Measurements from ENCODE around the gene GBF1. TPM values are rescaled to one million over a fixed set of nuclear protein-coding genes. Genes with fewer than 3 reads are reported as not detected.
"Not testable (repeated sequence)": the region's sequence is repeated elsewhere in the genome, so short reads cannot be mapped to it uniquely, and the experiment has no call there.

Gene GBF1
- total RNA-seq, 1 donor from 2014 or later: 52.8 TPM

DNA sequence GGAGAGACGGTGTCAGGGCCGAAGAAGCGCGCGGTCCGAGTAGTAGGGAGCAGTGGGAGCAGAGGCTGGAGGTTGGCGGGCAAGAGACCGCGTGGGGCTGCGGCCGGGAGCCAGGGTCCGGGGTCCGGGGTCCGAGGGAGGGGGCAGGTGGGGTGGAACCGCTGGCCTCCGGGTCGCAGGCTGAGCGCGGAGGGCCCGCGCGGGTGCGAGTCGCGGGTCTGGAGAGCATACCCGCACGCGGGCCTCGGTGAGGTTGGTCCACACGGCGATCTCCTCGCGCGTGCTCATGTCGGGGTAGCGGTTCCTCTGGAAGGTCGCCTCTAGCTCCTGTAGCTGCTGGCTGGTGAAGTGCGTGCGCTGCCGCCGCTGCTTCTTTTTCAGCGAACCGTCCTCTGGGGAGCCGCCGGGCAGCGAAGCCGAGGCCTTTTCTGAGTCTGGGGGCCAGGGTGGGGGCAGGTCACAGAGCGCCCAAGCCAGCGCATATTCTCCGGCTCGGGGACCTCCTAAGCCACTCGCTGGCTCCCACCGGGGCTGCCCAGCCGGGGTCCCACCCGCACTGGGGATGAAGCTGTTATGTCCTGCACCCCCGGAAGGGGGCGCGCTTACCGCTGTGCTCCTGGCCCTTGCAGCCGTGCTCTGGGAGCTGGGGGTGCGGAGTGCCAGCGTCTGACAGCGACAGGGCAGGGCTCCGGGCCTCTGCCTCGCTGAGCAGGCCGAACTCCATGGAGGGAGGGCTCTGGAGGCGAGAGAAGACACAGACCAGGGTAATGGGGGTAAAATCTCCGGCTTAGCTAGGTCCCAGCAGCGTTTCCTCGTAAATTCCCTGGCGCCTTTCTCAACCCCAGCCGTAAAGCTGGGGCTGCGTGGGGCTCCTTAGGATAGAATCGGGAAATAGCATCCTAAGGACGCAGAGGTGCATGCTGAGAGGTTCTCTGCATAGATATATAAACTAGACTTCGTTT, 13.7 kb upstream of the GBF1 start:
- DNase-seq (ENCODE audit: low spot score): peak; percentile 13

DNA sequence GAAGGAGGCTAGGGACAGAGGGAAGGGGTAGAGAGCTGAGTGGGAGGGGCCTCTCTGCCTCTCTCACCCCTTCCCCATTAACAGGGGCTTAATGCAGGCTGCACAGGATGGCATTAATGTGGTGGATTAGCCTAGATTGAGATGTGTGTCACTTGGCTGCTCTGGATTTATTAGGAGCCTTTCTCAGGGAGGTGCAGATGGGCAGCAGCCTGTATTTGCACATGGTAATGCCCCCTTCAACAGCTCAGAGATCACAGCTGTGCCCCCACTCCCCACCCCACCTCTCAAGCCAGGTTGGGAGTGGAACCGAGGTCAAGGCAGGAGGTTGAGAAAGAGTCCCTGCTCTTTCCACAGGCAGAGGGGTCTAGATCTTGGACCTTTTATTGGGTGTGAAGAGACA, 11.3 kb upstream of the GBF1 start:
- DNase-seq (ENCODE audit: low spot score): no peak

DNA sequence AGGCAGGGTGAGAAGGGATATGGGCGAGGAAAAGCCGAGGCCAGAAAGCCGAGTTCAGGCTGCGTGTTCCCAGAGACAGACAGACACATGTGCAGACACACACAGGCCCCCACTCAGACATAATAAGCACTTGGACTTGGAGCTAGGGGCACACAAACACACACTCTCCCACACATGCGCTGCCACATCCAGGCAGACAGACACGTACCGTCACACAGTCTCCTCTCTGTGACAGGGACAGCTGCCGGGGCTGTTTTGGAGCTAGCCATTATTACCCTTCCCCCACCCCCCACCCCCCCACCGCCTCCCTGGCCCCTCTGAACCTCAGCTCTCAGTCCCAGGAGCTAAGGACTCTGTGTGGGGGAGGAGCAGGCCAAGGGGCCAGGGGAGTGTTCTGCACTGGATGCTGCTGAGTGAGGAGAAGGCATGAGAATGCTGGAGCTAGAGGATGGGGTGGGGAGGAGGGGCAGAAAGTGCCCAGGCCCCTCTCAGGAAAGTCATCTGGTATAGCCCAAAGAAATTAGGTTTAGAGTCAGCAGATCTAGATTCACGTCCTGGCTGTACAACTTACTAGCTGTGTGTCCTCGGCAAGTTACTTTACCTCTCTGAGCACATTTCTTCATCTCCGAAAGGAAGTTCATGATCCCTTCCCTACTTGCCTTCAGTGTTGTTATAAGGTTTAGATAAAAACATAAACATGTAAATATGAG, 10.3 kb upstream of the GBF1 start:
- DNase-seq (ENCODE audit: low spot score): no peak

DNA sequence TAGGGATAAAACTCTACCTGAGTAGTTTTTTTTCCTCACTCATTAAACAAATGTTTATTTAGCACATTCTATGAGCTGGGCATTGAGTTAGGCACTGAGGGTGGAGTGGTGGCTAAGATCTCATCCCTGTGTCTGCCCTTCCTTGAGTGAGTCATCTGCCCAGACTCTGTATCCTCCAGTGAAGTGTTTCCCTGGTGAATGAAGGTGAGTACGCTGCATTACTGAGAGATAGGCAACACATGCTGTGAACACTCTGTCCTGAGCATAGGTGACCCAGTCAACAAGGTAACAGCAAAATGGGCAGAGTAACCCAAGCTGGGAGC, 9.8 kb upstream of the GBF1 start:
- no peak for DNase-seq (ENCODE audit: low spot score)

DNA sequence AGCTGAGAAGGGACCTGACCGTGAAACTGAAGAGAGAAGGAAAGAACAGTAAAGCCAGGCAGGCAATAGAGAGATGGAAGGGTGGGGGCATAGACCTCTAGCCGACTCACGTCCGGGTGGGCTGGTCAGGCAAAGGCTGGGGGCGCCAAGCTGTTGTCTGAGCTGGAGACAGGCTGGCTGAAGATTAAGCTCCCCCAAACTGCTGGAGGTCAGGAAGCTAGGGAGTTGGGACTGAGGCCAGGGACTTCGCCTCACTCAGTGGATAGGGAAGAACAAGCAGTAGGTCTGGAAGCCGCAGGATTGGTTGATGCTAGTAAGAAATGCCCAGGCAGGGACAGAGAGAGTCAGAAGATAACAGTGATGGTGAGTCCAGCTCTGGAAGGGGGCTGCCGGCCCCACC, 9.3 kb upstream of the GBF1 start:
- DNase-seq (ENCODE audit: low spot score): no peak

DNA sequence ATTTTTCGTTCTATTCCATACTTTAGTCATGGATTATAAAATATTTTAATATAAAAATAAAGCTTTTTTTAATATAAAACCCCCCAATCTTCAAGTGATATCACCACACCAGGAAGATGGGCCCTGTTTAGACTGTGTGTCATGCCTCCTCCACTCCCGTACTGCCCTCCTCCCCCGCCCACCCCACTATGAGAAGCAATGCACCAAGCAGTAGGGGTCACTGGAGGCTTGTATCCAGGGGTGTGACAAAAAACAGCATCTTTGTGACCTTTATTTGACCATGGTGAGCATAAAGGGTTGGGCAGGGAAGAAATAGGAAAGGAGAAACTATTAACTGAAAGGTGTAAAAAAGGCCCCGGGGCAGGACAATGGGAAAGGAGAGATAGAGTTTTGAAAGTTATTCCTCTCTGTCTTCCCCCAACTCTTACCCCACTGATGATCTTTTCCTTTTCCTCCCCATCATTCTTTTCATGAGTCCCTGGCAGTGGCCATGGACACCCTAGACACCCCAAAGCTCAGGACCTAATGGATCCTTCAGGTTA, 7.5 kb upstream of the GBF1 start:
- no peak for DNase-seq (ENCODE audit: low spot score)

DNA sequence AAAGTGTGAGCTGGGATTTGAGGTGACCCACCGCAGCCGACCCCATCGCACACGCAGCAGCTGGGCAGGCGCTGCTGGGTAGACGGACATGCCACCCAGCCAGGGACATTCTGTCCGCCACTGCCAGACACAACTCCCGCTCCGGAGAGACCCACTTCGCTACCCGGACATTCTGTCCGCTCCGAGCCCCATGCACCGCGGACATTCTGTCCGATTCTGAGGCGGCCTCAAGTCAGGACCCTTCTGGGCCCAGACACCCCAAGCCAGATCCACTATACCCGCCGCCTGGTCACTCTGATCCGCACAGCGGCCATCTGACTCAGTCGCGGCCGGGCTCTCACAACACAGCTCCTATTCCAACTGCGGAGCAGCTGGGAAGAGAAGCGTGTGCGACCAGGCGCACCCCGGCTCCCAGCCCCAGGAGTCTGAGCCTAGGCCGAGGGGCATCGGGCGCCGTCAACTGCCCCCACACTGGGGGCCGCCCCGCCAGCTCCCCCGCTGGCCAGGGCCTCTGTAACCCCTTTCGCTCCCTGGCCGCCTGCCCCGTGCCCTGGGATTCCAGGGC, 4.8 kb upstream of the GBF1 start:
- DNase-seq (ENCODE audit: low spot score): no peak

DNA sequence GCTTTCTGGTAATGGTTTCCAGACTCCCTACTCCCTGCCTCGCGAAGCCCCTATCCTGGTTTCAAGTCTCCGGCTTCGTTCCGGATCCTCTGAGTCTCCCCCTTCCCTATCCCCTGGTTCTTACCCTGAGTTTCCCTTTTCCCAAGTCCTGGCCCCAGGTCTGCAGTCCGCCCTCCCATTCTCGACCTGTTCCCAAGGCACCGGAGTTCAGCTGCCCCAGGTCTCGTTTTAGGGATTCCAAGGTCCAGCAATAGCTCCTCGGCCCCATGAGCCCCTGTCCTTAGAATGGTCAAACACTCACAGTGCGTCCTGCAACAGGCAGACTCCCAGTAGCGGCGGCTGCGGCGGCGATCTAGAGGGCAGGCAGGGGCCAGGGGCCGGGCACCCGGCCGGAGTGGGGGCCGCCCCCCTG, 4.3 kb upstream of the GBF1 start:
- DNase-seq (ENCODE audit: low spot score): no peak

DNA sequence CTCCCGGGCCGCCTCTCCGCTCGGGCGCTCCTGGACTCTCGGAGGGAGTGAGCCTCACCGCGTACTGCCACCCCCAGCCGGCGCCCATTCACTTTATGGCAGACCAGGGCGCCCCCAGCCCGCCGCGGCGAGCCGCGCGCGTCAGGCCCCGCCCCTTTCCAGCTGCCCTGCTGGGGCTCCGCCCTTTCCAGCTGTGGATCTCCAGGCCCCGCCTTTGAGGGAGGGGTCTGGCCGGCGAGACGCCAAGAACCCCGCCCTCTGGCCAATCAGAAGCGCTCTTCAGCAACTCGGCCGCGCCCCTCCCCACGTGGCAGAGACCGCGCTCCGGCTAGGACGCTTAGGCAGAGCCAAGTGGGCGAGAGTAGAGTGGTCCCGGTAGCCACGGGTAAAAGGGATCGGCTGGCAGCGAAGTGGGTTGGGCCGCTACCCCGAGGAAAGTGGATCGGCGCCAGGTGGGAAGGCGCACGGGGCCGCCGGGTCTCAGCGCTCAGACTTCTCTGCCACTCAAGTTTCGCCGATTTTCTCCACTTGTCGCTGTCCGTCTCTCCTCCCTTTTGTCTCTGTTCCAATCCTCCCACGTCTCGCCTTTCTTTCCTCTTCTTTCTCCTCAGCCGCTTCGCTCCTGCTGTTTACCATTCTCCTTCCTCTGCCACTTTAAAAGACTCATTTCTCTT, 3.8 kb upstream of the GBF1 start, which contains the start of gene PITX3:
Gene PITX3 (minus strand): TSS at position 69 of the 674 bp plus-strand sequence. CDS start 9,432 bp downstream, outside the sequence.
- DNase-seq (ENCODE audit: low spot score): peak; percentile 89

DNA sequence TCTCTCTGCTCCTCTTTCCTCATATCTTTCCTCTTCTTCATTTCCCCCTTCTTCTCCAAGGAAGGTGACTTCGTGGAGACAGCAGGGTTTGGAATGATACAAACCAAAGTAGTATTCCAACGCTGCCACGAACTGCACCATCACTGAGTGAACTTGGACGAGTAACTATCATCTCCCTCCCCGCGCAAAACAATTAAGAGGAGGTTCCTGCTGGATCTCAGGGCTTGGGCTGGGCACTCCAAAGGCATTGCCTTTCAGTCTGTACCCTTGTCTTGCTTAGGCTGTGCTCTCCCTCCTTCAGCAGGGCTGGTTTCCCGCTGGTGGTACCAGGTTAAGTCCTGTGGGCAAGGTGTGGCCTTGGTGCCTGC, 3.2 kb upstream of the GBF1 start:
- DNase-seq (ENCODE audit: low spot score): no peak

DNA sequence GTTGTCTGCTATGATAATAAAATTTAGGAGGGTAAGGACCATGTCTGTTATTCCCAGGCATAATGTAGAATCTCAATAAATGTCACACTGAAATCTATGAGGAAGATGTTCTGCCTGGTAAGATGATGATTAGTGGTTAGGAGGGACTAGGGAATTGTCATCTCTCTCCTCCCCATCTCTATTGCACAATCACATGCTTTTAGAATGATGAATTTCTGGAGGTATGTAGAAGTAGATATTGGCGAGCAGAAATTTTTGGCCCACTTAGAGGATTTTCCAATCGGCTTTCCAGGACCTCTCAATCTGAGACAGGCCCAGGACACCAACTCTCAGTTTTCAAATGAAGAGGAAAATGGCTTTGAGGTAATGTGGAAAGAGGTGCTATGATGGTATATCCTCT, 2.0 kb upstream of the GBF1 start:
- DNase-seq (ENCODE audit: low spot score): no peak

DNA sequence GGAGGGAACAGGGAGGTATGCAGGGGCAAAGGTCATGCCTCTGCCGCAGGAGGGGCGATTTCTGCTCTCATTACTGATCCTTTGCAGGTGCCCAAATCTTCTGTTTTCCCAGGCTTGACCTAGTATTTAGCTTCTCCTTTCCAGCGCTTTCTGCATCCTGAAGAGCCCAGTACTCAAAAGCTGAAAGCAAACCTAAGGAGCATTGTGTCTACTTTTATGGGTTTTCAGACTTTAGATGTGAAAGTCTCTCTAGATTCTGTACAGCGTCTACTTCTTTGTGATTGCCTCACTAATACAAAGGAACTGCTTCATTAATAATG, 560 bp downstream of the GBF1 start:
- no peak for DNase-seq (ENCODE audit: low spot score)

DNA sequence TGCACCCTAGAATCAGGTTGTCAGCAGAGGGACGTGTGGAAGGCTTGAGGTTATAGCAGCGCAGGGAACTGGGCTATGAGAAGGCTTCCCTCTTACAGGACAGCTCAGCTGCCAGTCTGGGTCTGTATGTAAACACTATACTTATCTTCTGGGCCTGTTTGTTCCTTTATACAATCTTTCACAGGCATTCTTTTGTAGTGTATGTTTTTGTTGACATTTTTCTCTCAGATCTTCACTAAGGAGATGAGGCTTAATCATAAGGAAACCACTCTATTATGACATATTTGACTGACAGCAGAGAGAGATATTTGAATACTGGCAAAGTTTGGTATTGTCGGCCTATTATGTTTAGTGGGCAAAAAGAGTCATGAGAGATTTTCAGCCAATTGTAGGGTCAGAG, 929 bp downstream of the GBF1 start:
- no peak for DNase-seq (ENCODE audit: low spot score)

DNA sequence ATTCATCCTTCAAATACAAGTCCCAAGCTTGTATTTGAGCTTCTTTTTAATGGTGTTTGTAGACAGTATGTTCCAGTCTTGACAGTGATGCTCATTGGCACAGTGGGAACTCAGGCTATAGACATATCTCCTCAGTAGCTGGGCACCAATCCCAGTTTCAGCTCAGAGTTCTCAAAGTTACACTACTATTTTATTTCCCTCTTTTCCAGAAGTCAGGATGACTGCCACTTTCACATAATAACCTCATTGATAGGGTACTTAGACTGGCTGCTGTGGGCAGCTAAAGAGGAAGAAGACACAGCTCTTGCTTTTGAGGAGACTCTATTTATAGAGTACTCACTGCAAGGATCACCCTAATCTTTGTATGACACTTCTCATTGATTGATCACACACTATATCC, 2.4 kb downstream of the GBF1 start:
- DNase-seq (ENCODE audit: low spot score): no peak

DNA sequence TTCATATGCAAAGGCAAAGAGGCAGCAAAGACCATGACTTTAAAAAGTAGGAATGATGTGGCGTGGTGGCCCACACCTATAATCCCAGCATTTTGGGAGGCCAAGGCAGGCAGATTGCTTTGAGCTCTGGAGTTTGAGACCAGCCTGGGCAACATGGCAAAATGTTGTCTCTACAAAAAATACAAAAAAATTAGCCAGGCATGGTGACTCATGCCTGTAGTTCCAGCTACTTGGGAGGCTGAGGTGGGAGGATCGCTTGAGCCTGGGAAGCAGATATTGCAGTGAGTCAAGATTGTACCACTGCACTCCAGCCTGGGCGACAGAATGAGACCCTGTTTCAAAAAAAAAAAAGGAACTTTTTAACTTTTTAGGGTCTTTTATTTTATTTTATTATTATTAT, 7.2 kb downstream of the GBF1 start:
- DNase-seq (ENCODE audit: low spot score): not testable (repeated sequence)

DNA sequence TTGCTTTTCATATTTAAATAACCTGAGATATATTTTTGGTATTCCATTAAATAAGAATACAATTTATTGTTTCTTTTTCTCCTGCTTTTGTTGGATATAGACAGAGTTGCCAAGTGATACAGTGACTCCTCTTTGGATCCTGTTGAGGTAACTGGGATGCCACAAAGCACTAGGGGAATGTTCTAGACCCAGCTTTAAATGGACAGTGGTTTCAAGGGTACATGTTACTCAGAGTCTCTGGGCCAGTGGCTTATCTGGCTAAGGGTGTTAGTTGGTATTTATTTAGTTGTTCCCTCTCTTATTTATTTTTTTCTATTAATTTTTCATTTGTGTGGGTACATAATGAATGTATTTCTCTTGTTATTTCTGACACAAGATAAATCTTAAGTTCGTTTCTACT, 9.1 kb downstream of the GBF1 start:
- DNase-seq (ENCODE audit: low spot score): no peak

DNA sequence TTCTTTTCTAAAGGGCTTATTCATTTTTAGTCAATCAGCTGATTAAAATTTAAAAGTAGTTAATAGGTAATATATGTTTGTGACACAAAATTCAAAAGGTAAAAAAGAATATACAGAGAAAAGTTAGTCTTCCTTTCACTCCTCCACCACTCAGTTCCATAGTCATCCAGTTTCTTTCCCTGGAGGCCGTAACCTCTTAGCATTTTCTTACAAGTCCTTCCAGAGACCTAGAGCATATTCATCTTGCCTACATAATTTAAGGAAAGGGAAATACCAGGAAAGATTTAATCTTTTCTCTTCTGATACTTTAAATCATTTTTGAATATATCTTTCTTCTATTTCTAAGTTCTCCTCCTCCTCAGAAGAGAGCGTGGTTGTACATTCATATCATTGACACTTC, 10.1 kb downstream of the GBF1 start:
- no peak for DNase-seq (ENCODE audit: low spot score)

DNA sequence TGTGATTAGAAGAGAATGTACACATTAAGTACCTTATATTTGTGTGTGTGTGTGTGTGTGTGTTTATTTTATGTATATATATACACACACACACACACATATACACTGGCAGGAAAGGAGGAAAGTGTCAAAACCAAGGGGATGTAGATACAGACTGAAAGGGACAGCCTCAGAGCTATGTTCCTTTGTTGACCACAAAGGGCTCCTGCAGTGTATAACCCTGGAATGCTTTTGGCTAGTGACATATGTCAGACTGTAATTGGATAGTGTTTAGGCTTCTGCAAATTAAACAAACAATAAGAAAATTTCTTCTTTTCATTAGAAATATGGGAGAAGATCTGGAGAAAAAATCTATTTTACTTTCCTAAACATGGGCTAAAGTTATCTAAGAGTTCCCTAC, 15.9 kb downstream of the GBF1 start:
- no peak for DNase-seq (ENCODE audit: low spot score)

DNA sequence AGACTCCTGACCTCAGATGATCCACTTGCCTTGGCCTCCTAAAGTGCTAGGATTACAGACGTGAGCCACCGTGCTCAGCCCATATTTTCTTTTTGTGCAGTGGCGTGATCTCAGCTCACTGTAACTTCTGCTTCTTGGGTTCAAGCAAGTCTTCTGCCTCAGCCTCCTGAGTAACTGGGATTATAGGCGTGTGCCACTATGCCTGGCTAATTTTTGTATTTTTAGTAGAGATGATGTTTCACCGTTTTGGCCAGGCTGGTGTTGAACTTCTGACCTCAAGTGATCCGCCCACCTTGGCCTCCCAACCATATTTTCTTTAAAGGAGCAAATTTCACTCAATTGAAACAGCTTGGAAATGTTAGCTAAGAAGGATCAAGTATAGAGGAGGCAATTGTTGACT, 16.5 kb downstream of the GBF1 start:
- no peak for DNase-seq (ENCODE audit: low spot score)

DNA sequence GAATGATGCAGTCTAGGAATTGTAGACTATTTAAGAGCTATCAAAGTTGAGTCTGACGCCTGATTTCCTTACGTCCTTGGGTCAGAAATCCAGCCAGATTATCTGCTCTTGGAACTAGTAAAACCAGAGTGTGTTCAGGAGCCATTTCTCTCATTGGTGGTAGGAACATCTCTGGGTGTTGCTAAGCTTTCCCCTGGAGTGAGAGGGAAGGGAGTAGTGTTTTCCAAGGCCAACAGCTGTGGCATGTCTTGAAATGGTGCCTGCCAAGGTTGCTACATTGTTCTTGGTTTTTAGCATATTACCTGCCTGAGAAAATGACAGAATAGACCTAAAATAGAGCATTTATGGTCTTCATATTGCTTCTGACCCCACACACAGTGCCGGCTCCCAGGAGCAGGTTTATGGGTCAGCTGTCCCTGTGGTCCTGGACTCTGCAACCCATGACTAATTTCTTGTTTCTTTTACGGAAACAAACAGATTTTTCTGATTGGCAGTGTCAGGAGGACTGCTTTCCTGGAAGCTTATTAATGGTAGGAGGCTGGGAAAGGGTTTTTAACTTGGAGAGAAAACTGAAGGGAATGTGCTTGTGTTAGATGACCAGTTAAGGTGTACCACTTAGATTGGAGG, 17.5 kb downstream of the GBF1 start:
- DNase-seq (ENCODE audit: low spot score): no peak

DNA sequence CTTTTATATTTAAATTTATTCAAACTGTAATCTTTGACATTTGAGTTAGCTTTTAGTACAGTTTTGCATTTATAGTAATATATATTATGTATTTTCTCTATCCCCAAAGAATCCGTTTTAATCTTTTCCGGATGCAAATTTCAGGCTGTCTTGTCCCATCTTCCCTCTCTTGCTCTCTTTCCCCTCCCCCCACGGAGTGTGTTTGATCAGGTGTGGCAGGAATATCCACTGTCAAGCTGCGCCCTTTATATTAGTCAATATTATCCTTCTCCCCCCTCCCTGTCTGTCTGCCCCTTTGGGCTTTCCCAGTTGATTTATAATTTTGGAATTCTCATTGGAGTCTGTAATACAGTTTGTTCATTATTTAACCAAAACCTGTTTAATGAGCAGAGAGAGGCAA, 19.0 kb downstream of the GBF1 start:
- DNase-seq (ENCODE audit: low spot score): no peak

DNA sequence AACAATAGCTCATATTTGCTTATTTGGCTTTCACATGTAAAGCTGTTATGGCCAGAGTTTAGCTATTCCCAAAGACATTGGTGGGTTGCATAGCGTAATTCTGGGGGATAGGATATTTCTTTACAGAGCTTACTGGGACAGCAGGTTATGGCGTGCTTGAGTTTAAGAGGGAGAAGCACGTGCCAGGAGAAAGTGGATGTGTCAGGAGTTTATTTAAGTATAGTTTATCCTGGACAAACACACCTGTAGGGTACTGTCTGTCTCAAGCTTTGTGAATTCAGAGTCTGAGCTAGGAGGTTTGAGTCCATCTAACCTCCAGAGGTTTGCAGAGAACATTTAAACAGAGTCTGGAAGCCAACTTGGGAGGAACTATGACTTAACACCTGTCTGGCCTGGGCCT, 21.3 kb downstream of the GBF1 start:
- no peak for DNase-seq (ENCODE audit: low spot score)
